Umbilical cord (tissue), 2 donors: Measurements from ENCODE around the gene CCL4L2. TPM values are rescaled to one million over a fixed set of nuclear protein-coding genes. Genes with fewer than 3 reads are reported as not detected.
"Not testable (repeated sequence)": the region's sequence is repeated elsewhere in the genome, so short reads cannot be mapped to it uniquely, and the experiment has no call there.

Experiments
- DNase-seq: peaks from one replicate; pipeline ENCODE4 v3.0.0-alpha.2; 2015; ENCODE audit warnings: low spot score
- total RNA-seq: library from RNA; depleted of rRNA; stranded (reverse); fragments of >200 nt; gene quantifications from one replicate; pipeline ENCODE4 v1.2.3, GENCODE V29; 2014; ENCODE audit warnings: low replicate concordance; ENCODE audit not compliant: insufficient read depth

CCL4L2 gene
- total RNA-seq, 1 donor from 2014 or later: 59.9 TPM

- DNase-seq: no peak
These were observed 15.3 kb upstream of the CCL4L2 start for GRCh38 chr17:36195434-36196130.

GRCh38 chr17:36196131-36196486, 14.8 kb upstream of the CCL4L2 start:
- DNase-seq: no peak

- no peak for DNase-seq
These were observed 13.5 kb upstream of the CCL4L2 start for GRCh38 chr17:36197387-36197703.

GRCh38 chr17:36198831-36199465, 11.9 kb upstream of the CCL4L2 start:
- DNase-seq: no peak

DNA sequence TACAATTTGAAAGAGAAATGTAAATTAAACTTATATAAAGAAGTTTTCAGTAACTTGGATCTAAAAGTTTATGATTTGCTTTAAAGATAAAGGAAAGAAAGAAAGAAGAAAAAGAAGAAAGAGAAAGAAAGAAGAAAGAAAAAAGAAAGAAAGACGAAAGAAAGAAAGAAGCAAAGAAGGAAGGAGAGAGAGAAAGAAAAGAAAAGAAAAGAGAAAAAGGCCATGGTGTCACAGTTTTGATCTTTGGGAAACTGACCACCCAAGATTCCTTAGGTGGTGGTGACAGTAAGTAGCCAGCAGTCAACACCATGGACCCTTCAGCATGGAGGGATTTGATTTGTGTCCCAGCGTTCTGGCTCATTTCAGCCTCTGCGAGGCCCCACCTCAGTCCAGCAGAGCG, 9.8 kb upstream of the CCL4L2 start:
- DNase-seq: not testable (repeated sequence)

DNA sequence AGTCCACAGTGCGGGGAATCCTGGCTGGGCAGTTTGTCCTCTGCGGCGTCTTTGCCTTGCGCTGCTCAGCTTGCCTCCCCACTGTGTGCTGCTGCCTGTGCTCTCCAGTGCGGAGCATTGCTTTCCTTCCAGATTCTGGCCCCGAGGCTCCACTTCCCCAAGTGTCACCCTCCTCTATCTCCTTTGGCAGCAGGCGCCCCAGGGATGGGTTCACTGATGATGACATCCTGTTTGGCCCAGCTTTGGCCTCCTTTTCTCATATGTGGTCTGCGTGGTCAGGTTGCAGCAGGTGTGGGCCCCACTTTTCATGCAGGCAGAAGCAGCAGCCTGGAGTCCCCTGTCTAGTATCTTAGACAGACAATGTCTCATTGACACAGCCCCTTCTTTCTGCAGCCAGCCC, 9.4 kb upstream of the CCL4L2 start:
- not testable (repeated sequence) for DNase-seq

DNA sequence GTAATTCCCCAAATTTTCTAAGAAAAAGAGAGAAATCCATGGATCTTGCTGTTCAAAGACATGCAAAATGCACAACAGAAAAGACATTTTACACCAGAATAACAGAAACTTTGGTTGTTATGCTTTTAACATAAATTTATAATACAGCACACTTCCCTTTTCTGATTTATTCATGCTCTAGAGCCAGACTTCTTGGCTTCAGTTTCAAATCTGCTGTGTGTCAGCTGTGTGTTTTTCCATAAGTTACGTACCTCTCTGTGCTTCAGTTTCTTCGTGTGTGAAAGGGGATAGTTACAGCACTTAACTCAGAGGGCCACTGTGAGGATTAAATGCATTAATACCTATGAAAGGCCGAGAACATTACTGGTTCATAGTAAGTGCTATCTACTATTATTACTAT, 7.5 kb upstream of the CCL4L2 start:
- DNase-seq: no peak

- no peak for DNase-seq
These were observed 6.0 kb upstream of the CCL4L2 start for GRCh38 chr17:36204724-36205500.

- no peak for DNase-seq
These were observed 5.0 kb upstream of the CCL4L2 start for GRCh38 chr17:36205637-36206485.

- DNase-seq: not testable (repeated sequence)
These were observed 4.4 kb upstream of the CCL4L2 start for GRCh38 chr17:36206486-36206821.

GRCh38 chr17:36207383-36207782, 3.5 kb upstream of the CCL4L2 start:
- not testable (repeated sequence) for DNase-seq

- DNase-seq: no peak
These were observed 1.3 kb upstream of the CCL4L2 start for GRCh38 chr17:36209575-36209974.

- DNase-seq: not testable (repeated sequence)
These were observed 815 bp downstream of the CCL4L2 start for GRCh38 chr17:36211484-36212271.

- DNase-seq: no peak
These were observed 1.4 kb downstream of the CCL4L2 start for GRCh38 chr17:36212272-36212605.

DNA sequence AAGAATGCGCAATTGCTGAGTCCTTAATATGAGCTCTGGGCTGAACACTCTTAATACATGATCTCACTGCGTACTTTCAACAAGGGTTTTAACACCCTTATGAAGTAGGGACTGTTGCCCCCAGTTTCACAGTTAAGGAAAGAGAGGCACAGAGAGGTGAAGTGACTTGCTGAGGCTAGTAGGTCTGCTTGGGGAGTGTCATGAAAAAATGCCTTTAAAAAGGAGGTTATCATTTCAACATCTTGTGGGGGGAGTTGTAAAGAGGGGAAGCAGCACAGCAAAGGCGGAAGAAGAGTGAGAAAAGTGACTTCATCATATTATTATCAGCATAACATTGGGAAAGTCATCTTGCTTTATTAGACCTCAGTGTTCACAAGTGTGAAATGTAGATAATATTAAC, 2.1 kb downstream of the CCL4L2 start:
- no peak for DNase-seq

DNA sequence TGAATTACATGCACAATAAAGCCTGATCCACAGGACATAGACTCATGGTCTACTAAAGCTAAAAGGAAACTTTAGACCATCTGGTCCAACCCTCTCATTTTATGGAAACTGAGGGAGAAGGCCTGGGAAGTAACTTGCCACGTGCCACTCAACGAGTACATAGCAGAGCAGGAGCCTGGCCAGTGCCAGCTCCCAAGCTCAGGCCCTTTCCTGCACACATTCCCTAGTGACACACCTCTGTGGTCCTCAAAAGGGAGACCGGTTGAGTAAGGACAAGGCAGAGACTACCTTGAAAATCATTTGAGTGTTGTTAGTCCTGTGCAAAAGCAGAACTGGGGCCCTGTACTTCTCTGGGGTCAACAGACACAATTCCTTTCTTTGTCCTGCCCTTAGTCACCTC, 2.8 kb downstream of the CCL4L2 start:
- no peak for DNase-seq

GRCh38 chr17:36214918-36215317, 4.1 kb downstream of the CCL4L2 start:
- no peak for DNase-seq

GRCh38 chr17:36215406-36216308, 4.8 kb downstream of the CCL4L2 start:
- not testable (repeated sequence) for DNase-seq

DNA sequence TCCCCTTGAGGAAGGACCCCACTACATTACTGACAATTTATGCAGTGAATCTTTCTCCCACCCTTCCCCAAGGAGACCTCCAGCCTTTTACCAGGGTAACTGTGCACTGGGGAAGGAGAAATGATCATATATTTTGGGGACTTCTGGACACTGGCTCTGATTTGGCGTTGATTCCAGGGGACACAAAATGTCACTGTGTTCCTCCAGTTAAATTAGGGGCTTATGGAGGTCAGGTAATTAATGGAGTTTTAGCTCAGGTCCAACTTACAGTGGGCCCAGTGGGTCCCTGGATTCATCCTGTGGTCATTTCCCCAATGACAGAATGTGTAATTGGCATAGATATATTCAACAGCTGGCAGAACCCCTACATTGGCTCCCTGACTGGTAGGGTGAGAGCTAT, 8.7 kb downstream of the CCL4L2 start:
- DNase-seq: not testable (repeated sequence)
